GM23338 (cell line): ENCODE results near the gene SEPTIN3.

Experiments used
- CREB1 ChIP-seq: fragments of 250-450 bp; sonication (Bioruptor Pico); IDR thresholded peaks from 2 replicates; pipeline ENCODE4 v1.5.0; 2020; ENCODE audit warnings: low read depth, mild to moderate bottlenecking, moderate library complexity
- ETS1 ChIP-seq: IDR thresholded peaks from 2 replicates; pipeline ENCODE4 v1.6.1; 2016; ENCODE audit warnings: antibody characterized with exemption
- EZH2 ChIP-seq: fragments of 200-600 bp; sonication (generic); IDR thresholded peaks from one replicate; pipeline ENCODE4 v1.8.0; 2017; ENCODE audit warnings: antibody characterized with exemption, mild to moderate bottlenecking, low read depth; ENCODE audit not compliant: unreplicated experiment
- EZH2phosphoT487 ChIP-seq: fragments of 200-600 bp; sonication (generic); IDR thresholded peaks from one replicate; pipeline ENCODE4 v1.8.1; 2018; ENCODE audit warnings: antibody characterized with exemption; ENCODE audit not compliant: unreplicated experiment
- JUNB ChIP-seq: IDR thresholded peaks from one replicate; pipeline ENCODE4 v1.6.1; 2016; ENCODE audit warnings: antibody characterized with exemption; ENCODE audit not compliant: unreplicated experiment
- NANOG ChIP-seq: IDR thresholded peaks from 2 replicates; pipeline ENCODE4 v1.6.1; 2016; ENCODE audit warnings: antibody characterized with exemption, borderline replicate concordance
- POLR2AphosphoS5 ChIP-seq: IDR thresholded peaks from 2 replicates; pipeline ENCODE4 v1.6.1; 2016; ENCODE audit warnings: antibody characterized with exemption, low read depth
- REST ChIP-seq: IDR thresholded peaks from one replicate; pipeline ENCODE4 v1.6.1; 2018; ENCODE audit warnings: antibody characterized with exemption; ENCODE audit not compliant: unreplicated experiment
- STAT1 ChIP-seq: IDR thresholded peaks from one replicate; pipeline ENCODE4 v1.6.1; 2016; ENCODE audit warnings: antibody characterized with exemption; ENCODE audit not compliant: unreplicated experiment
- ZNF114 ChIP-seq: fragments of 250-450 bp; sonication (Bioruptor Pico); IDR thresholded peaks from 2 replicates; pipeline ENCODE4 v1.5.0; 2020; ENCODE audit warnings: mild to moderate bottlenecking, moderate library complexity
- ZNF331 ChIP-seq: fragments of 250-450 bp; sonication (Bioruptor Pico); IDR thresholded peaks from 2 replicates; pipeline ENCODE4 v1.5.0; 2020; ENCODE audit warnings: low read depth, mild to moderate bottlenecking, moderate library complexity
- TF ChIP-seq, protein P1 (sequence below), 2 experiments: fragments of 200-600 bp in 1 of 2; sonication (generic) in 1 of 2; conservative IDR thresholded peaks; 2 replicates each; pipeline versions ENCODE4 v1.5.1 to v1.6.1; 2016 to 2017; ENCODE audit warnings: antibody characterized with exemption in 2 of 2, low read depth in 2 of 2, mild to moderate bottlenecking in 2 of 2, moderate library complexity in 1 of 2
- TF ChIP-seq, protein P2 (sequence below): fragments of 250-450 bp; sonication (Bioruptor Pico); IDR thresholded peaks from 2 replicates; pipeline ENCODE4 v1.5.0; 2020; ENCODE audit warnings: mild to moderate bottlenecking, moderate library complexity

GRCh38 chr22:42013385-42013784, 44.1 kb downstream of the SEPTIN3 start:
- TF ChIP-seq, protein P1, sequence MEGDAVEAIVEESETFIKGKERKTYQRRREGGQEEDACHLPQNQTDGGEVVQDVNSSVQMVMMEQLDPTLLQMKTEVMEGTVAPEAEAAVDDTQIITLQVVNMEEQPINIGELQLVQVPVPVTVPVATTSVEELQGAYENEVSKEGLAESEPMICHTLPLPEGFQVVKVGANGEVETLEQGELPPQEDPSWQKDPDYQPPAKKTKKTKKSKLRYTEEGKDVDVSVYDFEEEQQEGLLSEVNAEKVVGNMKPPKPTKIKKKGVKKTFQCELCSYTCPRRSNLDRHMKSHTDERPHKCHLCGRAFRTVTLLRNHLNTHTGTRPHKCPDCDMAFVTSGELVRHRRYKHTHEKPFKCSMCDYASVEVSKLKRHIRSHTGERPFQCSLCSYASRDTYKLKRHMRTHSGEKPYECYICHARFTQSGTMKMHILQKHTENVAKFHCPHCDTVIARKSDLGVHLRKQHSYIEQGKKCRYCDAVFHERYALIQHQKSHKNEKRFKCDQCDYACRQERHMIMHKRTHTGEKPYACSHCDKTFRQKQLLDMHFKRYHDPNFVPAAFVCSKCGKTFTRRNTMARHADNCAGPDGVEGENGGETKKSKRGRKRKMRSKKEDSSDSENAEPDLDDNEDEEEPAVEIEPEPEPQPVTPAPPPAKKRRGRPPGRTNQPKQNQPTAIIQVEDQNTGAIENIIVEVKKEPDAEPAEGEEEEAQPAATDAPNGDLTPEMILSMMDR (conservative IDR thresholded peaks at IDR 0.05; ENCODE audit: low read depth in 2 of 2), result no peak
- TF ChIP-seq REST (no peak), EZH2 (no peak), ZNF331 (CRISPR knock-in tag) (no peak), JUNB (no peak), EZH2phosphoT487 (no peak), POLR2AphosphoS5 (no peak), NANOG (no peak), ZNF114 (CRISPR knock-in tag) (no peak), CREB1 (CRISPR knock-in tag) (no peak), ETS1 (no peak), STAT1 (no peak)
- TF ChIP-seq, protein P2, sequence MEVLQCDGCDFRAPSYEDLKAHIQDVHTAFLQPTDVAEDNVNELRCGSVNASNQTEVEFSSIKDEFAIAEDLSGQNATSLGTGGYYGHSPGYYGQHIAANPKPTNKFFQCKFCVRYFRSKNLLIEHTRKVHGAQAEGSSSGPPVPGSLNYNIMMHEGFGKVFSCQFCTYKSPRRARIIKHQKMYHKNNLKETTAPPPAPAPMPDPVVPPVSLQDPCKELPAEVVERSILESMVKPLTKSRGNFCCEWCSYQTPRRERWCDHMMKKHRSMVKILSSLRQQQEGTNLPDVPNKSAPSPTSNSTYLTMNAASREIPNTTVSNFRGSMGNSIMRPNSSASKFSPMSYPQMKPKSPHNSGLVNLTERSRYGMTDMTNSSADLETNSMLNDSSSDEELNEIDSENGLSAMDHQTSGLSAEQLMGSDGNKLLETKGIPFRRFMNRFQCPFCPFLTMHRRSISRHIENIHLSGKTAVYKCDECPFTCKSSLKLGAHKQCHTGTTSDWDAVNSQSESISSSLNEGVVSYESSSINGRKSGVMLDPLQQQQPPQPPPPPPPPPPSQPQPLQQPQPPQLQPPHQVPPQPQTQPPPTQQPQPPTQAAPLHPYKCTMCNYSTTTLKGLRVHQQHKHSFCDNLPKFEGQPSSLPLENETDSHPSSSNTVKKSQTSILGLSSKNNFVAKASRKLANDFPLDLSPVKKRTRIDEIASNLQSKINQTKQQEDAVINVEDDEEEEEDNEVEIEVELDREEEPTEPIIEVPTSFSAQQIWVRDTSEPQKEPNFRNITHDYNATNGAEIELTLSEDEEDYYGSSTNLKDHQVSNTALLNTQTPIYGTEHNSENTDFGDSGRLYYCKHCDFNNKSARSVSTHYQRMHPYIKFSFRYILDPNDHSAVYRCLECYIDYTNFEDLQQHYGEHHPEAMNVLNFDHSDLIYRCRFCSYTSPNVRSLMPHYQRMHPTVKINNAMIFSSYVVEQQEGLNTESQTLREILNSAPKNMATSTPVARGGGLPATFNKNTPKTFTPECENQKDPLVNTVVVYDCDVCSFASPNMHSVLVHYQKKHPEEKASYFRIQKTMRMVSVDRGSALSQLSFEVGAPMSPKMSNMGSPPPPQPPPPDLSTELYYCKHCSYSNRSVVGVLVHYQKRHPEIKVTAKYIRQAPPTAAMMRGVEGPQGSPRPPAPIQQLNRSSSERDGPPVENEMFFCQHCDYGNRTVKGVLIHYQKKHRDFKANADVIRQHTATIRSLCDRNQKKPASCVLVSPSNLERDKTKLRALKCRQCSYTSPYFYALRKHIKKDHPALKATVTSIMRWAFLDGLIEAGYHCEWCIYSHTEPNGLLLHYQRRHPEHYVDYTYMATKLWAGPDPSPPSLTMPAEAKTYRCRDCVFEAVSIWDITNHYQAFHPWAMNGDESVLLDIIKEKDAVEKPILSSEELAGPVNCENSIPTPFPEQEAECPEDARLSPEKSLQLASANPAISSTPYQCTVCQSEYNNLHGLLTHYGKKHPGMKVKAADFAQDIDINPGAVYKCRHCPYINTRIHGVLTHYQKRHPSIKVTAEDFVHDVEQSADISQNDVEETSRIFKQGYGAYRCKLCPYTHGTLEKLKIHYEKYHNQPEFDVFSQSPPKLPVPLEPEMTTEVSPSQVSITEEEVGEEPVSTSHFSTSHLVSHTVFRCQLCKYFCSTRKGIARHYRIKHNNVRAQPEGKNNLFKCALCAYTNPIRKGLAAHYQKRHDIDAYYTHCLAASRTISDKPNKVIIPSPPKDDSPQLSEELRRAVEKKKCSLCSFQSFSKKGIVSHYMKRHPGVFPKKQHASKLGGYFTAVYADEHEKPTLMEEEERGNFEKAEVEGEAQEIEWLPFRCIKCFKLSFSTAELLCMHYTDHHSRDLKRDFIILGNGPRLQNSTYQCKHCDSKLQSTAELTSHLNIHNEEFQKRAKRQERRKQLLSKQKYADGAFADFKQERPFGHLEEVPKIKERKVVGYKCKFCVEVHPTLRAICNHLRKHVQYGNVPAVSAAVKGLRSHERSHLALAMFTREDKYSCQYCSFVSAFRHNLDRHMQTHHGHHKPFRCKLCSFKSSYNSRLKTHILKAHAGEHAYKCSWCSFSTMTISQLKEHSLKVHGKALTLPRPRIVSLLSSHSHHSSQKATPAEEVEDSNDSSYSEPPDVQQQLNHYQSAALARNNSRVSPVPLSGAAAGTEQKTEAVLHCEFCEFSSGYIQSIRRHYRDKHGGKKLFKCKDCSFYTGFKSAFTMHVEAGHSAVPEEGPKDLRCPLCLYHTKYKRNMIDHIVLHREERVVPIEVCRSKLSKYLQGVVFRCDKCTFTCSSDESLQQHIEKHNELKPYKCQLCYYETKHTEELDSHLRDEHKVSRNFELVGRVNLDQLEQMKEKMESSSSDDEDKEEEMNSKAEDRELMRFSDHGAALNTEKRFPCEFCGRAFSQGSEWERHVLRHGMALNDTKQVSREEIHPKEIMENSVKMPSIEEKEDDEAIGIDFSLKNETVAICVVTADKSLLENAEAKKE, result no peak
